Germinal center (tissue), 1 donor: ENCODE results near the gene TMEM156.
"Not testable (repeated sequence)": the region's sequence is repeated elsewhere in the genome, so short reads cannot be mapped to it uniquely, and the experiment has no call there.

Experiments used
- DNase-seq: peaks from one replicate; pipeline ENCODE4 v3.0.0; 2012; ENCODE audit warnings: mixed read lengths, low spot score

The TMEM156 gene

GRCh38 chr4:38990241-38990640, 42.0 kb downstream of the TMEM156 start:
- no peak for DNase-seq

GRCh38 chr4:38989487-38989886, 42.7 kb downstream of the TMEM156 start:
- DNase-seq, result no peak

GRCh38 chr4:38988353-38988752, 43.9 kb downstream of the TMEM156 start:
- DNase-seq, result not testable (repeated sequence)

GRCh38 chr4:38987491-38987890, 44.7 kb downstream of the TMEM156 start:
- DNase-seq, result no peak

GRCh38 chr4:38985410-38986100, 46.7 kb downstream of the TMEM156 start:
- peak; percentile 36 for DNase-seq

- DNase-seq, result no peak
Observed at GRCh38 chr4:38983787-38984598, 48.2 kb downstream of the TMEM156 start.

- DNase-seq, result no peak
Observed at GRCh38 chr4:38983291-38983690, 48.9 kb downstream of the TMEM156 start.

- no peak for DNase-seq
Observed at GRCh38 chr4:38982361-38983095, 49.7 kb downstream of the TMEM156 start.

GRCh38 chr4:38980903-38981676, 51.1 kb downstream of the TMEM156 start:
- no peak for DNase-seq

- DNase-seq, result no peak
Observed at GRCh38 chr4:38979511-38980230, 52.5 kb downstream of the TMEM156 start.

- no peak for DNase-seq
Observed at GRCh38 chr4:38979081-38979480, 53.1 kb downstream of the TMEM156 start.

- no peak for DNase-seq
Observed at GRCh38 chr4:38976308-38976707, 55.9 kb downstream of the TMEM156 start.

- no peak for DNase-seq
Observed at GRCh38 chr4:38968668-38969067, 63.5 kb downstream of the TMEM156 start.

- DNase-seq, result no peak
Observed at GRCh38 chr4:38967260-38968095, 64.7 kb downstream of the TMEM156 start.

- no peak for DNase-seq
Observed at GRCh38 chr4:38965866-38966265, 66.3 kb downstream of the TMEM156 start.

GRCh38 chr4:38964942-38965775, 67.0 kb downstream of the TMEM156 start:
- DNase-seq, result no peak

- not testable (repeated sequence) for DNase-seq
Observed at GRCh38 chr4:38959248-38959647, 73.0 kb downstream of the TMEM156 start.

- no peak for DNase-seq
Observed at GRCh38 chr4:38958453-38959190, 73.6 kb downstream of the TMEM156 start.

GRCh38 chr4:38957893-38958292, 74.3 kb downstream of the TMEM156 start:
- no peak for DNase-seq
